HFF-Myc (cell line): ENCODE data around the gene SEPTIN1.

ENCODE experiments used
- DNase-seq: peaks from one replicate; pipeline ENCODE4 v3.0.0-alpha.2; 2011; ENCODE audit warnings: low read depth; ENCODE audit errors: extremely low read depth
- H3K4me3 ChIP-seq: replicated peaks from 2 replicates; pipeline ENCODE4 v1.5.1; 2011; ENCODE audit warnings: low read depth, mild to moderate bottlenecking, control low read depth, low read length
- CTCF ChIP-seq: IDR thresholded peaks from 2 replicates; pipeline ENCODE4 v1.5.1; 2012; ENCODE audit warnings: mild to moderate bottlenecking, low read depth, low read length, control low read depth; ENCODE audit errors: missing control alignments

Gene SEPTIN1

GRCh38 chr16:30372725-30373124, 9.6 kb downstream of the SEPTIN1 start:
- DNase-seq: no peak
- H3K4me3 ChIP-seq: no peak overlapping the region
- no peak for TF ChIP-seq CTCF

DNA sequence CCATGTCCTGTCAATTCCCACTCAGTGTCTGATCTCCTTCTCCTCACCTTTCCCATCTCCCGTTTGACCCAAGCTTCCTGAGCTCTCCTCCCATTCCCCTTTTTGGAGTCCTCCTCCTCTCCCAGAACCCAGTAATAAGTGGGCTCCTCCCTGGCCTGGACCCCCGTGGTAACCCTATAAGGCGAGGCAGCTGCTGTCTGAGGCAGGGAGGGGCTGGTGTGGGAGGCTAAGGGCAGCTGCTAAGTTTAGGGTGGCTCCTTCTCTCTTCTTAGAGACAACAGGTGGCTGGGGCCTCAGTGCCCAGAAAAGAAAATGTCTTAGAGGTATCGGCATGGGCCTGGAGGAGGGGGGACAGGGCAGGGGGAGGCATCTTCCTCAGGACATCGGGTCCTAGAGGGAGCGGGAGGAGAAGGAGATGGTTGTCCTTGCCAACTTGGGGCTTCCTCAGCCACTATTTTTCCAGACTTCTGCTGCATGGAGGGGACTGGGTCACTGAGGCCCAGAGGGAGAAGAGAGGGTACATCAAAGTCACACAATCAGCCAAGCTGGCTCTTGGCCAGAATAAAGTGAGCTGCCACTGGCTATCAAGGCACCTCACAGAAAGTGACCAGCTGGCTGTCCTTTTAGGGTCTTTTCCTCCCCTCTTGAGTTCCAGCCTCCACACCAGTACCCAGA, 10.2 kb downstream of the SEPTIN1 start:
- no peak for DNase-seq
- TF ChIP-seq CTCF: no peak
- no peak overlapping the region for H3K4me3 ChIP-seq

DNA sequence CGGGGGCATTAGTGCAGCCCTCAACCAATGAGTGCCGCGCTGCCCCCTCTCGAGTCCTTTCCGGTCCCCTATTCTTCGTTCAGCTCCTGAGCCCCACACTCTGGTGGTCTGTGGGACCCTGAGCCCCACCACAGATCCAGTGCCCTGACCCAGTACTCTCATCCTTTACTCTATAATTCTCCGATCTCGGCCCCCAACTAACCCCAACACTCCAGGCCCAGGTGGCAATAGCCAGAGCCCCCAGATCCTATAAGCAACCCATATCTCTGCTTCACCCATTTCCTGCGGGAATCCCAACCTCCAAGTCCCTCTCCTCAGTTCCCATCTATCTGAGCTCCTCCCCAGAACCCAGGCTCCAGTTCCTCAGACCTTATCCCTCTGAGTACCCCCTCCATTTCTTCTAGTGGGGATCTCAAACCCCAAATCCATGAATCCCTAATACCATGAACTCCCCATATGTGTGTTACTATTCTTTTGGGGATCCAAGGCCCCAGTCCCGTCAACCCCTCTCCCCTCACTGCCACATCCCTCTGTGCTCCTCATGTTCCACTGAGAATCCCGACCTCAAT, 11.0 kb downstream of the SEPTIN1 start:
- TF ChIP-seq CTCF: no peak
- DNase-seq: no peak
- H3K4me3 ChIP-seq: peak overlapping the region; percentile 43

DNA sequence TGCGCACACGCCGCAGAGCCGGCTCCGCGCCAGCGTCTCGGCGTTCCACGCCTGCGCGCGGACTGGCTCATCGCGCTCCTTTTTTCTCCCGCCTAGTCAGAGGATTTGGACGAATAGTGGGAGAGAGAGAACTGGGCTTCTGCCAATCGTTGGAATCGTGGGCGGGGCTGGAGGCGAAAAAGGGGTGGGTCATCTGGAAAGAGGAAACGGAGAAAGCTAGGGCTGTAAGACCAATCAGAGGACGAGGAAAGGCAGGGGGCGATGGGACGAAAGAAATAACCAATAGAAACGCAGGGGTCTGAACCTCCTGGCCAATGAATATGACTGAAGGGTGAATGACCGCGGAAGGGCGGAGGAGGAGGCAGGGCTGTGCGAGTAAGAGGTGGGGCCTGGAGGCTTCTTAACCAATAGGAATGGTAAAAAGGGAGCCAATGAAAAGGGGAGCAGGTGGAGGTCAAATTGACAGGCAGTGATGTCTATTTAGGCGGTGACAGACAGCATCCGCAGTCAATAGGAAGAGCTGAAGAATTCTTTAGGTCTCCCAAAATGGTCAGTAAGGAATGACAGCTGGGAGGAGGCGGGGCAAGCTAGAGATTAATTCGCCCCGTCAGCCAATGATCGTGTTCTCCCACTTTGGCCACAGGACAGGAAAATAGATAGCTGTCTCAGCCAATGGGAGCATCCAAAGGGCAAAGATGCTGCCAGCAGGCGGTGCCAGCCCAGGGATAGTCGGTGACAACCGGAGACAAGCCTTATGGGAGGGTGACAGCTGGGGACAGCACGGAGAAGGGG, 11.7 kb downstream of the SEPTIN1 start, which contains the start of gene TBC1D10B:
Gene TBC1D10B (minus strand): TSS at position 39 of the 792 bp plus-strand sequence. CDS start 311 bp downstream, outside the sequence.
- peak; percentile 100 for DNase-seq
- TF ChIP-seq CTCF: peak; percentile 32
- peak within 1 kb of the TSS; percentile 88 for H3K4me3 ChIP-seq

DNA sequence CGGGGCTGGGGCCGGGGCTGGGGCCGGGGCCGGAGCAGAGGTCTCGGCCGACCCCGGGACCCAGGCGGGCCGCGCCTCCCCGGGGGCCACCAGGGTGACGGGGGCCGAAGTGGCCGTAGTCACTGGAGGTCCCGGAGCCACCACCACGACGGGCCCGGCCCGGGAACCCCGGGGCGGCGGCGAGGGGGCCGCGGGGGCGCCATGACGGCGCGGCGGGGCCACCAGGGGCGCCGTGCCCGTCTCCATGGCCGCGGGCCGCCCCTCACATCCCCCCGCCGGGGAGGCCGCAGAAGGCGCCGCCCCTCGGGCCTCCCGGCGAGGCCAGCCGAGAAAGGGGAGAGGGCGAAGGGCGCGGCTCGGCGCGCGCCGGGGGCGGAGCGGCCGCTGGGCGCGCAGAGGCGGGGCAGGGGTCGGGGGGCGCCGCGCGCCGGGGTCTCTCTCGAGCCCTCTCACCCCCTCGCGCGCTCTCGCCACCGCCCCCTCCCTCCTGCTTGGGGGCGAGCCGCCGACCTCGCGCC, 12.4 kb downstream of the SEPTIN1 start:
- DNase-seq: no peak
- peak overlapping the region; percentile 88 for H3K4me3 ChIP-seq
- TF ChIP-seq CTCF: no peak

GRCh38 chr16:30369091-30369937, 13.0 kb downstream of the SEPTIN1 start:
- TF ChIP-seq CTCF: no peak
- DNase-seq: no peak
- H3K4me3 ChIP-seq: peak overlapping the region; percentile 88
